Panc1 (cell line): ENCODE data around the gene STAT4.

Experiments used
- POLR2AphosphoS5 ChIP-seq: IDR thresholded peaks from 2 replicates; pipeline ENCODE4 v1.6.1; 2012; ENCODE audit warnings: mild to moderate bottlenecking, low read depth, low read length, moderate library complexity
- REST ChIP-seq, 2 experiments: IDR thresholded peaks; 2 replicates each; pipeline ENCODE4 v1.6.1; 2011 to 2012; ENCODE audit warnings: low read depth in 2 of 2, control low read depth in 1 of 2, low read length in 1 of 2, mild to moderate bottlenecking in 1 of 2, moderate library complexity in 1 of 2; ENCODE audit not compliant: insufficient read depth in 1 of 2
- TF ChIP-seq, protein P1 (sequence below): fragments of 450-650 bp; IDR thresholded peaks from 2 replicates; pipeline ENCODE4 v1.5.1; 2017; ENCODE audit warnings: mild to moderate bottlenecking

GRCh38 chr2:191187105-191187829, 36.5 kb upstream of the STAT4 start:
- TF ChIP-seq, protein P1, sequence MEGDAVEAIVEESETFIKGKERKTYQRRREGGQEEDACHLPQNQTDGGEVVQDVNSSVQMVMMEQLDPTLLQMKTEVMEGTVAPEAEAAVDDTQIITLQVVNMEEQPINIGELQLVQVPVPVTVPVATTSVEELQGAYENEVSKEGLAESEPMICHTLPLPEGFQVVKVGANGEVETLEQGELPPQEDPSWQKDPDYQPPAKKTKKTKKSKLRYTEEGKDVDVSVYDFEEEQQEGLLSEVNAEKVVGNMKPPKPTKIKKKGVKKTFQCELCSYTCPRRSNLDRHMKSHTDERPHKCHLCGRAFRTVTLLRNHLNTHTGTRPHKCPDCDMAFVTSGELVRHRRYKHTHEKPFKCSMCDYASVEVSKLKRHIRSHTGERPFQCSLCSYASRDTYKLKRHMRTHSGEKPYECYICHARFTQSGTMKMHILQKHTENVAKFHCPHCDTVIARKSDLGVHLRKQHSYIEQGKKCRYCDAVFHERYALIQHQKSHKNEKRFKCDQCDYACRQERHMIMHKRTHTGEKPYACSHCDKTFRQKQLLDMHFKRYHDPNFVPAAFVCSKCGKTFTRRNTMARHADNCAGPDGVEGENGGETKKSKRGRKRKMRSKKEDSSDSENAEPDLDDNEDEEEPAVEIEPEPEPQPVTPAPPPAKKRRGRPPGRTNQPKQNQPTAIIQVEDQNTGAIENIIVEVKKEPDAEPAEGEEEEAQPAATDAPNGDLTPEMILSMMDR: no peak
- no peak for TF ChIP-seq REST (IDR thresholded peaks at IDR 0.05; ENCODE audit: insufficient read depth in 1 of 2, low read depth in 2 of 2, low read length in 1 of 2)
- no peak for TF ChIP-seq POLR2AphosphoS5
